Right ventricle myocardium inferior (tissue), 1 donor: Measurements from ENCODE around the gene UFD1. TPM values are rescaled to one million over a fixed set of nuclear protein-coding genes. Genes with fewer than 3 reads are reported as not detected.

ENCODE experiments used
- ATAC-seq: fragments of 200-7000 bp; cut with Tn5 transposase; one replicate; pipeline ENCODE4 v1.9.1; 2020; ENCODE audit warnings: mild to moderate bottlenecking, moderate library complexity
- DNase-seq: peaks from one replicate; pipeline ENCODE4 v3.0.0; 2021; ENCODE audit errors: missing footprints
- intact Hi-C: fragments of 100-400 bp; cut with DNase I; formaldehyde crosslinking; loops from one replicate; pipeline ENCODE4 v1.11.0; 2022
- total RNA-seq: library from RNA; stranded (reverse); fragmentation: NEBNext Ultra II Directional; extraction: Animal tissue kit (Norgen Biotek cat#: 25700); gene quantifications from one replicate; pipeline ENCODE4 v1.2.1, GENCODE V29; 2021
- donor health status: DM: no; HTN: yes; CAD: no; lungs with severe emphysema.

UFD1 gene
- total RNA-seq, 1 donor from 2014 or later, result 45.8 TPM

GRCh38 chr22:19499236-19499879 is 20.4 kb upstream of the UFD1 start:
- ATAC-seq (no peak), DNase-seq (no peak)
- intact Hi-C loops, result no loop called here

- intact Hi-C loops, result no loop called here
- ATAC-seq, result no peak
- DNase-seq, result no peak
Observed at GRCh38 chr22:19498866-19499190, 19.8 kb upstream of the UFD1 start.

GRCh38 chr22:19498154-19498865 is 19.3 kb upstream of the UFD1 start:
- DNase-seq (no peak), ATAC-seq (no peak)
- intact Hi-C loops, result no loop called here

- ATAC-seq (no peak), DNase-seq (no peak)
- intact Hi-C loops, result loop anchor here (2.0 kb wide), 1 partner anchor 134 kb away; no protein-coding TSS in a partner anchor
Observed at GRCh38 chr22:19497245-19497644, 18.3 kb upstream of the UFD1 start.

- ATAC-seq (no peak), DNase-seq (no peak)
- intact Hi-C loops, result loop anchor here (2.0 kb wide), 1 partner anchor 135 kb away; no protein-coding TSS in a partner anchor
Observed at GRCh38 chr22:19496324-19496630, 17.3 kb upstream of the UFD1 start.

- intact Hi-C loops, result loop anchor here (2.0 kb wide), 1 partner anchor 135 kb away; no protein-coding TSS in a partner anchor
- ATAC-seq (no peak), DNase-seq (no peak)
Observed at GRCh38 chr22:19495562-19496323, 16.8 kb upstream of the UFD1 start.

GRCh38 chr22:19494676-19495173 is 15.7 kb upstream of the UFD1 start:
- intact Hi-C loops, result no loop called here
- ATAC-seq (no peak), DNase-seq (no peak)

- intact Hi-C loops, result no loop called here
- ATAC-seq, result no peak
- DNase-seq, result no peak
Observed at GRCh38 chr22:19494001-19494560, 15.1 kb upstream of the UFD1 start.

- intact Hi-C loops, result no loop called here
- DNase-seq (no peak), ATAC-seq (no peak)
Observed at GRCh38 chr22:19492504-19493174, 13.6 kb upstream of the UFD1 start.

- ATAC-seq (no peak), DNase-seq (no peak)
- intact Hi-C loops, result no loop called here
Observed at GRCh38 chr22:19490628-19491230, 11.7 kb upstream of the UFD1 start.

GRCh38 chr22:19488884-19489843 is 10.2 kb upstream of the UFD1 start:
- ATAC-seq, result no peak
- no peak for DNase-seq
- intact Hi-C loops, result no loop called here

- intact Hi-C loops, result no loop called here
Observed at GRCh38 chr22:19488285-19488684, 9.3 kb upstream of the UFD1 start.

GRCh38 chr22:19483481-19484244 is 4.7 kb upstream of the UFD1 start:
- ATAC-seq (no peak), DNase-seq (no peak)
- intact Hi-C loops, result no loop called here

More at GRCh38 chr22:19488285-19488684, 9.3 kb upstream of the UFD1 start:
- DNase-seq (no peak), ATAC-seq (no peak)

- intact Hi-C loops, result no loop called here
- DNase-seq, result no peak
Observed at GRCh38 chr22:19482297-19482696, 3.3 kb upstream of the UFD1 start.

GRCh38 chr22:19480789-19481188 is 1.8 kb upstream of the UFD1 start:
- ATAC-seq (no peak), DNase-seq (no peak)
- intact Hi-C loops, result no loop called here

More at GRCh38 chr22:19482297-19482696, 3.3 kb upstream of the UFD1 start:
- no peak for ATAC-seq

GRCh38 chr22:19480173-19480568 is 1.2 kb upstream of the UFD1 start:
- intact Hi-C loops, result no loop called here
- DNase-seq, result no peak
- ATAC-seq, result no peak
